Measurements from ENCODE around the gene IKBKE. TPM values are rescaled to one million over a fixed set of nuclear protein-coding genes. Genes with fewer than 3 reads are reported as not detected.
"Not testable (repeated sequence)": the region's sequence is repeated elsewhere in the genome, so short reads cannot be mapped to it uniquely, and the experiment has no call there.

Gene IKBKE
- total RNA-seq, 1 experiment from 2014 or later = 29.6 TPM

DNA sequence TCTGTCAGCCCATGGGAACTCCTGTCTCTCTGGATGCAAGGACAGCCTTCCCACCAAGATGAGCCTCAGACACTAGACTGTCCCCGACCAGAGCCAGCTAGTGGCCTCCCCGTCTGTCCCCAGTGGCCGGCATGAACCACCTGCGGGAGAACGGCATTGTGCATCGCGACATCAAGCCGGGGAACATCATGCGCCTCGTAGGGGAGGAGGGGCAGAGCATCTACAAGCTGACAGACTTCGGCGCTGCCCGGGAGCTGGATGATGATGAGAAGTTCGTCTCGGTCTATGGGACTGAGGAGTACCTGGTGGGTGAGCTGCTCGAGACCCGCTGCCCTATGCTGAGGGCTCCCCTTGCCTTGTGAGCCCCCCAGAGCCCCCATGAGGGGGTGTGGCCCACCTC, 5.8 kb downstream of the IKBKE start:
- no peak for DNase-seq (ENCODE audit: low spot score)

DNA sequence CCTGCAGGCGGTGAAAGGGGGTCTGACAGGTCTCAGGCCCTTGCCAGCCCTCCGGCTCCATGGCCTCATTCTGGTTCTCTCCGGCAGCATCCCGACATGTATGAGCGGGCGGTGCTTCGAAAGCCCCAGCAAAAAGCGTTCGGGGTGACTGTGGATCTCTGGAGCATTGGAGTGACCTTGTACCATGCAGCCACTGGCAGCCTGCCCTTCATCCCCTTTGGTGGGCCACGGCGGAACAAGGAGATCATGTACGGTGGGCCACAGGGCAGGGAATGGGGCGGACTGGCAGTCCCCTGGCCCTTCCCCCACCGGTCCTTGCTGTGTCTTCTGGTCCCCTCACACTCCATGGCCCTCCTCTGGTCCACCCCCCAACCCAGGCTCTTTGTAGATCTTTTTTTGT, 6.3 kb downstream of the IKBKE start:
- DNase-seq (ENCODE audit: low spot score) = no peak

DNA sequence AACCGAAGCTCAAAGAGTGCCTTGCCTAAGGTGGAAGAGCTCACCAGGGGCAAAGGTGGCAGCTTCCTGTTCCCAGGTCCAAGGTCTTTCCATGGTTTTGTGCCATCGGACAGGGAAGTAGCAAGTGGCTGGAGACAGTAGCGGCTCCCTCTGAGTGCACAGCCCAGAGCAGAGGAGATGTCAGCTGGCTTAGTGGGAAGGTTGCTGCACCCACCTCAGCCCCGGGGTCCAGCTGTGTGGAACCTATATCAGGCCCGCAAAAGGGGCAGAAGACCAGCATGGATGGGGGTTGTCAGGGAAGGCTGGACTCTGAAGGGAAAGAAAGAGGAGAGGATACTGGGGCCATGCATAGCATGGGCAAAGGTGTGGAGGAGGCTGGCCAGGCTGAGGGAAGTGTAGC, 6.8 kb downstream of the IKBKE start:
- no peak for DNase-seq (ENCODE audit: low spot score)

GRCh38 chr1:206477581-206478380, 7.5 kb downstream of the IKBKE start:
- DNase-seq (ENCODE audit: low spot score) = no peak

- DNase-seq (ENCODE audit: low spot score) = no peak
These were observed 8.5 kb downstream of the IKBKE start for GRCh38 chr1:206478746-206479145.

DNA sequence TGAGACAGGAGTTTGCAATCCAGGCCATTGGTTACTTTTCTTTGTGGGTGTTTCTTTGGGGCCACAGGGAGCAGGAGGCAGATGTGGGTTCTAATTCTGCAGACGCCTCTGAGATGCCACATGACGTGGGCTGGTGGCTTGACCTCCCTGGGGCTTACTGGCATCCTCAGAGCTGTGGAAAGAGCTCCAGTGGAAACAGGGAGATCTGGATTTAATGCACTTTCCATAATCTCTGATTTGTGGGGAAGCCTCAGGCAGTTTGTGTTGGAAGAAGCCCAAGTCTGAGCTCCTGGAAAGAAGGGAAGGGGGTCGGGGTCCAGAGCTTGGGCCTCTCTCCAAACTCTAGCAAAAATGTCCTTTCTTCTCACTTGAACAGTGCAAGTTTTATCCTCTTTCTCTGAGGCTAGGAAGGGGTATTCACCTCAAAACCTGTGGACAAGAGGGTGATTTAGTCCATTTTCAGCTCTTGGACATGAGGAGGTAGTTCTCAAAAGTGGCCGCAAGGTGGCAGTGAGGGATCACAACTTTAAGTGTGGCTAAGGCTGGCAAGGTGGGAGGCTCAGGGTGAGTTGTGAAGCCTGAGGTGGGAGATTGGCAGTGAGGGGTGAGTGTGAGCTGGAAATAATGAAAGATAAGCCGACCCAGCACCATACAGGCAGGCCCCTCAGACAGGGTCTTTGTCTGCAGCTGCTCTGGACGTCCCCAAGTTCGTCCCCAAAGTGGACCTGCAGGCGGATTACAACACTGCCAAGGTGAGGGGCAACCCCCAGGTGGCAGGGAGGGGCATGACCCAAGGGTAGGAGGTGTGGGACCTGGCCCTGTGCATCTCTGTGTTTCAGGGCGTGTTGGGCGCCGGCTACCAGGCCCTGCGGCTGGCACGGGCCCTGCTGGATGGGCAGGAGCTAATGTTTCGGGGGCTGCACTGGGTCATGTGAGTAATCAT, 9.2 kb downstream of the IKBKE start:
- DNase-seq (ENCODE audit: low spot score) = peak; percentile 78

DNA sequence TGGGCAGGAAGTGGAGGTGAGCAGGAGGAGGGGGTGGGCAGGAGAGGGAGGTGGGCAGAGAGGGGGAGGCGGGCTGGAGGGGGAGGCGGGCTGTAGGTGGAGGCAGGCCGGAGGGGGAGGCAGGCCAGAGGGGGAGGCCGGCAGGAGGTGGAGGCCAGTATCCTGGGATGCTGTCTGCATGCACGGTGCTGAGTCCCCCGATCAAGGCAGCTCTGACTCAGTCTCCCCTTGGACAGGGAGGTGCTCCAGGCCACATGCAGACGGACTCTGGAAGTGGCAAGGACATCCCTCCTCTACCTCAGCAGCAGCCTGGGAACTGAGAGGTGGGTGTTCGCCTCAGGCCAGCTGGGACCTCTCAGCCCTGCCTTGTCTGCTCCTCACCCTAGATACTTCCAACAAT, 9.9 kb downstream of the IKBKE start:
- DNase-seq (ENCODE audit: low spot score) = no peak

DNA sequence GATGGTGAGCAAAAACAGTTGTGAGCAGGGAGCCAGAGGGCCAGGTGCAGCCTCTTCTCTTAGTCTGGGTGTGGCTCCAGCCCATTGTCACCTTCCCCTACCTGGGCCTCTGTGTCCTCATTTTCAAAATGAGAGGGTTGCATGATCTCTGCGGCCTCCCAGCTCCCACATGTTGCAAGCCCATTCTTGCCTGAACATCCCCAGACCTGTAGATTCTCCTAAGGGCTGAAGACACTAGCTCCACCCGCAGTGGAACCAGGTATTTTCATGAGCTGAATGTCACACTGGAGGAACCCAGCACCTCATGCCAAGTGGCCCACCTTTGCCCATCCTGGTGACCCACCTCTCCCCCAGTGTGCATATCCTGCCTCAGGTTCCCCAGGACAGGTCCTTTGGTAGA, 12.3 kb downstream of the IKBKE start:
- no peak for DNase-seq (ENCODE audit: low spot score)

DNA sequence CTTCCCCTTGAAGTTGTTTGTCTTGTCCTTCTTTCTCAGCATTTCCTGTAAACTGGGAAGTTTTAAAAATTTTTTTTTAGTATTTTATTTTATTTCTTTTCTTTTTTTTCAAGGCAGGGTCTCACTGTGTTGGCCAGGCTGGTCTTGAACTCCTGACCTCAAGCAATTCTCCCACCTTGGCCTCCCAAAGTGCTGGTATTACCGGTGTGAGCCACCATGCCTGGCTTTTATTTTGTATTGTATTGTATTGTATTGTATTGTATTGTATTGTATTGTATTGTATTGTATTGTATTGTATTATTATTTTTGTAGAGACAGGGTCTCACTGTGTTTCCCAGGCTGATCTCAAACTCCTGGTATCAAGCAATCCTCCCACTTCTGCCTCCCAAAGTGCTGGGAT, 13.6 kb downstream of the IKBKE start:
- not testable (repeated sequence) for DNase-seq (ENCODE audit: low spot score)

DNA sequence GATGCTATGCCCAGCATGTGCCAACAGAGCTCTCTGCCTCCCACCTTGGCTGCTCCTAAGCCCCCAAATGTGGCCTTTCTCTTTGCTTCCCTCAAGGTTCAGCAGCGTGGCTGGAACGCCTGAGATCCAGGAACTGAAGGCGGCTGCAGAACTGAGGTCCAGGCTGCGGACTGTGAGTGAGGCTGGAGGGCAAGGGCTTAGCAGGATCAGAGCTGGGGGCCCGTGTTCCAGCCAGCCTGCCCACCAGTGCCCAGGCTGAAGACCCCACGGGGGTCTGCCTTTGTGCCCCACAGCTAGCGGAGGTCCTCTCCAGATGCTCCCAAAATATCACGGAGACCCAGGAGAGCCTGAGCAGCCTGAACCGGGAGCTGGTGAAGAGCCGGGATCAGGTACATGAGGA, 14.6 kb downstream of the IKBKE start:
- no peak for DNase-seq (ENCODE audit: low spot score)

GRCh38 chr1:206486995-206487788, 16.9 kb downstream of the IKBKE start:
- no peak for DNase-seq (ENCODE audit: low spot score)

GRCh38 chr1:206487970-206488369, 17.7 kb downstream of the IKBKE start:
- no peak for DNase-seq (ENCODE audit: low spot score)

- DNase-seq (ENCODE audit: low spot score) = no peak
These were observed 18.2 kb downstream of the IKBKE start for GRCh38 chr1:206488466-206488865.

DNA sequence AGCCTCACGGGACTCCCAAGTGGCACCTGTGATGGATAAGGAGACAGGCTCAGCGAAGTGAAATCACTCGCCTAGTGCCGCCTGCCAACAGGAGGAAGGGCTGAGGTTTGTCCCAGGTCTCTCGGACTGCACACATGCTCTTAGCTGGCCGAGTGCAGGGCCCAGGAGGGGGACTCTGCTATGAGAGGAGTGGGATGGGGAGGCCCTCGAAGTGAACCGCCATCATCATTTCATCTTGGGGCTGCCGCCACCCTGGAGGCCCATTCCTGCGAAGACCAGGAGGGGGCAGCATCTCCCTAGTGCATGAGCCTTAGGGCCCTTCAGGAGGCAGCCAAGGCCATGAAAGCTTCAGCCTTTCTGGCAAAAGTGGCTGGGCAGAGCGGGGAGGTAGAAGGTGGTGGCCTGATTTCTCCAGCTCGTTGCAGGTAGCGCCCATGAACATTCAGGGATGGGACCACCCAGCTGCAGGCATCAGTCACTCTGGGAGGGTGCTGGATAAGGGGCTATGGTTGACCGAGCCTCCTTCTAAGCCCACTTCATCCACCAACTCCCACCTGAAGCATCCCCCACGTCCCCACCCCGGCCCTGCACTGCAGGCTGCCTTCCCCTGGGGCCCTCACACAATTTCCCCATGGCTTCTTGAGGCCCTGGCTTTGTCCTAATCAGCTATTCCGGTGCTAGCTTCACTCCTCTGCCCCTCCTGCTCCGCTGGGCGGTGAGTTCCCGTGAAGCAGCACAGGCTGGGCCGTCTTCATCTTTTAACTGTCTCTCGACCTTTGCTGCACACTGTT, 19.9 kb downstream of the IKBKE start:
- DNase-seq (ENCODE audit: low spot score) = peak; percentile 72

DNA sequence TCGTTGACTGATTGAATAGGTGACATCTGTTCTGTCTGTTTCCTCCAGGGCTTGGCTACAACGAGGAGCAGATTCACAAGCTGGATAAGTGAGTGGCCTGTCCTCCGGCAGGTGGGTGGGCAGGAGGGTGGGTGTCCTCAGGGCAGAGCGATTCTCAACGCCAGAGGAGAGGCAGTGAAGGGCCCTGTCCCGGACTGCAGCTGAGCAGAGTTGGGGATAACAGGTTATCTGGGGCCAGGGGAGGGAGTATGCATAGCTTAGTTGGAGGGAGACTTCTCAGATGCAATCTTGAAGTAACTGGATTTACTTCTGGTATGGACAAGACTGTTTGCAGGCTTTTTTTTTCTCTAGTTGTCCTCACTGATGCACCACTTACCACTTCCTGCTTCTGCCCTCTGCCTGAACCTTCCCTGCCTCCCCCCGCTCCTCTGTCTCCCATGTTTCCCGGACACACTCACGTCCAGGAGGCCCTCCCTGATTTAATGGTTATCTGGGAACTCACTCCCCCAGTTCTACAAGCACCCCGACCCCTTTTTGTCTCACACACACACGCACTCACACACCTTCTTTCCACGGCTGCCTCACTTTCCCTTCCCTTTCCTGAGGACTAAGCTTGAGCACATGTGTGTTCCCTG, 20.6 kb downstream of the IKBKE start:
- peak; percentile 60 for DNase-seq (ENCODE audit: low spot score)

DNA sequence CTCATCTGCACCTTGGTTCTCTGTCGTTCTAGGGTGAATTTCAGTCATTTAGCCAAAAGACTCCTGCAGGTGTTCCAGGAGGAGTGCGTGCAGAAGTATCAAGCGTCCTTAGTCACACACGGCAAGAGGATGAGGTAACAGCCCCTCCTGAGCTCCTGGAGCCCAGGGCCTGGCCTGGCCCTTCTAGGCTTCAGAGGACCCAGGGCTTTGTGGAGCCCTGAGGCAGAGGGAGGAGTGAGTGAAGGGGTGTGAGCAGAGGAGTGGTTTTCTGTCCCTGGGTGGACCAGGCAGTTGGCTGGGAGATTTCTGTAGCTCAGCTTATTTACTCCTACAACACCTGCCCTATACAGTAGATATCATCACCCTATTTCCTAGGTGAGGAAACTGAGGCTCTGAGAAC, 21.3 kb downstream of the IKBKE start:
- no peak for DNase-seq (ENCODE audit: low spot score)

- DNase-seq (ENCODE audit: low spot score) = no peak
These were observed 22.3 kb downstream of the IKBKE start for GRCh38 chr1:206492589-206492988.

- no peak for DNase-seq (ENCODE audit: low spot score)
These were observed 23.0 kb downstream of the IKBKE start for GRCh38 chr1:206493279-206493678.

GRCh38 chr1:206495011-206495461, 24.8 kb downstream of the IKBKE start:
- DNase-seq (ENCODE audit: low spot score) = no peak

- no peak for DNase-seq (ENCODE audit: low spot score)
These were observed 25.3 kb downstream of the IKBKE start for GRCh38 chr1:206495493-206496046.
